Liver (tissue), 9 donors: ENCODE measurements around the gene ZIC1. TPM values are rescaled to one million over a fixed set of nuclear protein-coding genes. Genes with fewer than 3 reads are reported as not detected.

Experiments
- DNase-seq: peaks from one replicate; pipeline ENCODE4 v3.0.0-alpha.2; 2017; ENCODE audit warnings: low spot score
- H3K27ac ChIP-seq, 2 donors: one replicate each; pipeline ENCODE4 v1.7.0; 2013; ENCODE audit warnings: inconsistent platforms in 2 of 2, low read length in 2 of 2, control low read depth in 1 of 2, low read depth in 1 of 2, mild to moderate bottlenecking in 1 of 2
- H3K27me3 ChIP-seq, 4 donors: one replicate each; pipeline versions ENCODE4 v1.6.1 to v1.7.0; 2013; ENCODE audit warnings: low read length in 3 of 4, inconsistent platforms in 1 of 4, mild to moderate bottlenecking in 1 of 4, moderate library complexity in 1 of 4; ENCODE audit not compliant: control insufficient read depth in 4 of 4, insufficient read depth in 4 of 4
- H3K36me3 ChIP-seq, 4 donors: one replicate each; pipeline versions ENCODE4 v1.6.1 to v1.7.0; 2013; ENCODE audit warnings: low read length in 3 of 4, mild to moderate bottlenecking in 3 of 4, low read depth in 1 of 4, moderate library complexity in 1 of 4; ENCODE audit not compliant: control insufficient read depth in 4 of 4, insufficient read depth in 3 of 4
- H3K4me1 ChIP-seq, 4 donors: one replicate each; pipeline versions ENCODE4 v1.6.1 to v1.7.0; 2013; ENCODE audit warnings: low read length in 3 of 4, mild to moderate bottlenecking in 3 of 4, moderate library complexity in 1 of 4; ENCODE audit not compliant: control insufficient read depth in 4 of 4, insufficient read depth in 4 of 4
- H3K4me3 ChIP-seq, 3 donors: one replicate each; pipeline versions ENCODE4 v1.6.1 to v1.7.0; 2013; ENCODE audit warnings: low read length in 3 of 3, control low read depth in 1 of 3, low read depth in 1 of 3, mild to moderate bottlenecking in 1 of 3
- H3K9ac ChIP-seq, 2 donors: one replicate each; pipeline ENCODE4 v1.7.0; 2013; ENCODE audit warnings: low read length in 2 of 2, mild to moderate bottlenecking in 2 of 2, moderate library complexity in 2 of 2, control low read depth in 1 of 2, low read depth in 1 of 2
- H3K9me3 ChIP-seq, 4 donors: one replicate each; pipeline versions ENCODE4 v1.6.1 to v1.7.0; 2013; ENCODE audit warnings: low read length in 3 of 4; ENCODE audit not compliant: control insufficient read depth in 4 of 4
- CTCF ChIP-seq: fragments of 150-350 bp; IDR thresholded peaks from 2 replicates; pipeline ENCODE4 v1.5.1; 2017; ENCODE audit warnings: improper control_type of control experiment, low read depth, low read length; ENCODE audit not compliant: missing input control
- EGR1 ChIP-seq, 2 donors: IDR thresholded peaks; 2 replicates each; pipeline ENCODE4 v1.6.1; 2016 to 2018; ENCODE audit warnings: antibody characterized with exemption in 2 of 2, low read depth in 2 of 2
- FOXA1 ChIP-seq: IDR thresholded peaks from 2 replicates; pipeline ENCODE4 v1.6.1; 2016; ENCODE audit warnings: antibody characterized with exemption
- HNF4A ChIP-seq, 2 donors: conservative IDR thresholded peaks; 2 replicates each; pipeline ENCODE4 v1.6.1; 2016; ENCODE audit warnings: antibody characterized with exemption in 2 of 2, mild to moderate bottlenecking in 2 of 2
- HNF4G ChIP-seq: IDR thresholded peaks from 2 replicates; pipeline ENCODE4 v1.6.1; 2016; ENCODE audit warnings: antibody characterized with exemption
- JUND ChIP-seq, 2 donors: IDR thresholded peaks; 2 replicates each; pipeline ENCODE4 v1.6.1; 2016; ENCODE audit warnings: antibody characterized with exemption in 2 of 2
- NR2F2 ChIP-seq: IDR thresholded peaks from 2 replicates; pipeline ENCODE4 v1.6.1; 2016; ENCODE audit warnings: antibody characterized with exemption
- RAD21 ChIP-seq, 2 donors: IDR thresholded peaks; 2 replicates each; pipeline ENCODE4 v1.6.1; 2016; ENCODE audit warnings: antibody characterized with exemption in 2 of 2, mild to moderate bottlenecking in 2 of 2
- REST ChIP-seq: IDR thresholded peaks from 2 replicates; pipeline ENCODE4 v1.6.1; 2016; ENCODE audit warnings: antibody characterized with exemption, mild to moderate bottlenecking
- RXRA ChIP-seq, 2 donors: IDR thresholded peaks; 2 replicates each; pipeline ENCODE4 v1.6.1; 2017 to 2018; ENCODE audit warnings: antibody characterized with exemption in 2 of 2, mild to moderate bottlenecking in 1 of 2
- SP1 ChIP-seq: IDR thresholded peaks from 2 replicates; pipeline ENCODE4 v1.6.1; 2018; ENCODE audit warnings: antibody characterized with exemption, mild to moderate bottlenecking
- TAF1 ChIP-seq: conservative IDR thresholded peaks from 2 replicates; pipeline ENCODE4 v1.6.1; 2016; ENCODE audit warnings: antibody characterized with exemption, mild to moderate bottlenecking
- YY1 ChIP-seq: IDR thresholded peaks from 2 replicates; pipeline ENCODE4 v1.6.1; 2016; ENCODE audit warnings: antibody characterized with exemption, mild to moderate bottlenecking
- WGBS: extraction: QIAGEN DNeasy Blood & Tissue Kit; methylation state at CpG from one replicate; pipeline ENCODE4 v1.1.7; 2013; 5-methylcytosine and 5-hydroxymethylcytosine counted together
- polyA plus RNA-seq, 2 donors: library from polyadenylated mRNA; stranded (reverse) in 1 of 2; unstranded in 1 of 2; fragments of 200-250 nt in 1 of 2; fragments of >200 nt in 1 of 2; fragmentation: Nextera tagmentation in 1 of 2; extraction: Ambion mirVana in 1 of 2; gene quantifications; one replicate each; pipeline versions ENCODE4 v1.2.1 to v1.2.3, GENCODE V29; 2013 to 2015
- total RNA-seq, 2 donors: library from RNA; depleted of rRNA; stranded (reverse); fragments of >200 nt; gene quantifications; one replicate each; pipeline ENCODE4 v1.2.3, GENCODE V29; 2014
- donor health status: healthy.
- donor health status: healthy.
- donor health status: healthy.
- donor health status: healthy.
- donor health status: healthy.

The ZIC1 gene
- total and polyA plus RNA-seq, 4 donors: 4.4 TPM; not detected in 3

DNA sequence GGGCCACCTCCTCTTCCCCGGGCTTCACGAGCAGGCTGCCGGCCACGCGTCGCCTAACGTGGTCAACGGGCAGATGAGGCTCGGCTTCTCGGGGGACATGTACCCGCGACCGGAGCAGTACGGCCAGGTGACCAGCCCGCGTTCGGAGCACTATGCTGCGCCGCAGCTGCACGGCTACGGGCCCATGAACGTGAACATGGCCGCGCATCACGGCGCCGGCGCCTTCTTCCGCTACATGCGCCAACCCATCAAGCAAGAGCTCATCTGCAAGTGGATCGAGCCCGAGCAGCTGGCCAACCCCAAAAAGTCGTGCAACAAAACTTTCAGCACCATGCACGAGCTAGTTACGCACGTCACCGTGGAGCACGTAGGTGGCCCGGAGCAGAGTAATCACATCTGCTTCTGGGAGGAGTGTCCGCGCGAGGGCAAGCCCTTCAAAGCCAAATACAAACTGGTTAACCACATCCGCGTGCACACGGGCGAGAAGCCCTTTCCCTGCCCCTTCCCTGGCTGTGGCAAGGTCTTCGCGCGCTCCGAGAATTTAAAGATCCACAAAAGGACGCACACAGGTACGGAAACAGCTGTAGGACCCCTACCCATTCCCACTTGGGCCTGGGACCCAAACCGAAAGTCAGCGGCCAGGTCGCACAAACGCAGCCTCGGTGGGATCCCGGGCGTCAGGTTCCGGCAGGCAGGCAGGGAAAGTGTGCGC lies 1.5 kb downstream of the ZIC1 start:
- peaks cover 7 to 35% (median 13%) of the 10 kb centered on the region in 4 donors for H3K4me1 ChIP-seq
- H3K4me3 ChIP-seq: peak overlapping the region in 2 of 3 donors; percentile 22 to 26
- H3K9me3 ChIP-seq: peaks cover 0 to 12% (median 5%) of the 10 kb centered on the region in 4 donors
- WGBS: 21% methylated on average over 61 of the region's 61 CpGs
- peaks cover 0 to 7% (median 0%) of the 10 kb centered on the region in 4 donors for H3K36me3 ChIP-seq
- no peak for TF ChIP-seq TAF1
- TF ChIP-seq RAD21 (IDR thresholded peaks at IDR 0.05): no peak
- TF ChIP-seq FOXA1: no peak
- no peak for TF ChIP-seq CTCF
- TF ChIP-seq HNF4G: no peak
- TF ChIP-seq YY1: no peak
- TF ChIP-seq RXRA (IDR thresholded peaks at IDR 0.05): no peak
- TF ChIP-seq JUND (IDR thresholded peaks at IDR 0.05): no peak
- TF ChIP-seq HNF4A (conservative IDR thresholded peaks at IDR 0.05): no peak
- no peak for TF ChIP-seq NR2F2
- TF ChIP-seq SP1: no peak
- no peak for TF ChIP-seq EGR1 (IDR thresholded peaks at IDR 0.05; ENCODE audit: low read depth in 2 of 2)
- TF ChIP-seq REST: no peak
- no peak for DNase-seq
- H3K27ac ChIP-seq: no peak overlapping the region
- H3K9ac ChIP-seq: no peak overlapping the region
- H3K27me3 ChIP-seq: peaks cover 0 to 44% (median 16%) of the 10 kb centered on the region in 4 donors

DNA sequence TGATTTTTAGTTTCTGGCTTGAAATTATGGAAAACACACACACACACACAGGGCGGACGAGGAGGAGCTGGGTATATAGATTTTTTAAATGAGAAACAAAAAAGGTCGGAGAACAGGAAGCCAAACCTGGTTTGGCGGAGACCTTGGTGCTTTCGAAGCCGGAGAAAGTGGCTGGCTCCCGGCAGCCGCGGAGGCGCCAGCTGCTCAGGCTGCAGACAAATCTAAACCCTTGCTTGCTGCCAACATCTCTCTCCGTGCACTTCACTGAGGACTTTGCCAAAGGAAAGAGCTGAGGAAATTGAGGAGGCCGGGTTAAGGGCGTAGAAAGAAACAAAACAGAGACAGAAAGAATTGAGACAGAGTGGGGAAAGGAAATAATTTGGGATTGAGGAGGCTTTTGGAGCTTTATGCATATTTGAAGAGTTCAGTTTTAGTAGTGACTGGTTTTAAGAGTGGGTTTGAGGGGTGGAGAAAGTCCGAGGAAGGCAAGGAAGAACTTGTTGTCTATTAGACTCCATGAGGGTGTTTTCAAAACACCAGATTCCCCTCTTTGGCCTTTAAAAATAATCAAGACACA lies 2.2 kb downstream of the ZIC1 start:
- no peak overlapping the region for H3K9ac ChIP-seq
- TF ChIP-seq CTCF (no peak), RXRA (IDR thresholded peaks at IDR 0.05) (no peak), FOXA1 (no peak), EGR1 (IDR thresholded peaks at IDR 0.05; ENCODE audit: low read depth in 2 of 2) (no peak), HNF4G (no peak)
- peak overlapping the region in 2 of 3 donors; percentile 22 to 24 for H3K4me3 ChIP-seq
- peaks cover 7 to 35% (median 13%) of the 10 kb centered on the region in 4 donors for H3K4me1 ChIP-seq
- H3K27me3 ChIP-seq: peaks cover 0 to 41% (median 15%) of the 10 kb centered on the region in 4 donors
- no peak for DNase-seq
- WGBS: 20% methylated on average over 14 of the region's 14 CpGs
- H3K9me3 ChIP-seq: peaks cover 0 to 12% (median 5%) of the 10 kb centered on the region in 4 donors
- H3K36me3 ChIP-seq: peaks cover 0 to 7% (median 0%) of the 10 kb centered on the region in 4 donors
- H3K27ac ChIP-seq: no peak overlapping the region
